ENCODE results near the gene RBMY1D. TPM values are rescaled to one million over a fixed set of nuclear protein-coding genes. Genes with fewer than 3 reads are reported as not detected.
"Not testable (repeated sequence)": the region's sequence is repeated elsewhere in the genome, so short reads cannot be mapped to it uniquely, and the experiment has no call there.

RBMY1D gene
- total RNA-seq, result not detected

DNA sequence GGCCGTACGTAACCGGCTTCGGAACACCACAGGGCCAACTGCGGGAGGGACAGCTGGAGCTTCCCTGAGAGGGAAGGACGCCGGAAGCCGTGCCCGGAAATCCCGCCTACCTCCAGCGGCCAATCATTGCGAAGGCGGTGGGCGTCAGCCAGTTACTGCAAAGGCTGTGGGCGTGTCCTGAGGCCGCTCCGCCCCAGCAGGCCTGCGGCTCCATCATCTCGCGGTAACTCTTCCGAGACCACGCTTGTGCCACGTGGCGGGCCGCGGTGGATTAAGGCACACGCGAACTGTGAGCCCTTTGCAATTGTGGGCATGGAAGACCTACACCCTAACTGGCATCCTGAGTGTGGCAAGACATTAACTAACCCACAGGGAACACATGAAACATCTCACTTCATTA, at the start of gene RBMY1D:
RBMY1D (minus strand) TSS at position 101 of the 400 bp plus-strand sequence. CDS start 2,013 bp downstream, outside the sequence.
- H3K9me3 Mint-ChIP-seq; H3K36me3 Mint-ChIP-seq (ENCODE audit: low read depth); DNase-seq; H3K4me1 Mint-ChIP-seq; H3K4me3 Mint-ChIP-seq; H3K27ac Mint-ChIP-seq; H3K27me3 Mint-ChIP-seq; POLR2A ChIA-PET; CTCF ChIA-PET: not testable (repeated sequence)

DNA sequence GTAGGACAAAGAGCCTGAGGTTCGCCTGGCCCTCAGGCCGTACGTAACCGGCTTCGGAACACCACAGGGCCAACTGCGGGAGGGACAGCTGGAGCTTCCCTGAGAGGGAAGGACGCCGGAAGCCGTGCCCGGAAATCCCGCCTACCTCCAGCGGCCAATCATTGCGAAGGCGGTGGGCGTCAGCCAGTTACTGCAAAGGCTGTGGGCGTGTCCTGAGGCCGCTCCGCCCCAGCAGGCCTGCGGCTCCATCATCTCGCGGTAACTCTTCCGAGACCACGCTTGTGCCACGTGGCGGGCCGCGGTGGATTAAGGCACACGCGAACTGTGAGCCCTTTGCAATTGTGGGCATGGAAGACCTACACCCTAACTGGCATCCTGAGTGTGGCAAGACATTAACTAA, 23.6 kb upstream of the RBMY1D start, which contains the start of gene RBMY1E:
RBMY1E (minus strand) TSS at position 101 of the 400 bp plus-strand sequence. CDS start 1,978 bp downstream, outside the sequence.
- H3K4me3 Mint-ChIP-seq; H3K36me3 Mint-ChIP-seq (ENCODE audit: low read depth); H3K27ac Mint-ChIP-seq; H3K4me1 Mint-ChIP-seq; DNase-seq; CTCF ChIA-PET; H3K9me3 Mint-ChIP-seq; H3K27me3 Mint-ChIP-seq; POLR2A ChIA-PET: not testable (repeated sequence)

DNA sequence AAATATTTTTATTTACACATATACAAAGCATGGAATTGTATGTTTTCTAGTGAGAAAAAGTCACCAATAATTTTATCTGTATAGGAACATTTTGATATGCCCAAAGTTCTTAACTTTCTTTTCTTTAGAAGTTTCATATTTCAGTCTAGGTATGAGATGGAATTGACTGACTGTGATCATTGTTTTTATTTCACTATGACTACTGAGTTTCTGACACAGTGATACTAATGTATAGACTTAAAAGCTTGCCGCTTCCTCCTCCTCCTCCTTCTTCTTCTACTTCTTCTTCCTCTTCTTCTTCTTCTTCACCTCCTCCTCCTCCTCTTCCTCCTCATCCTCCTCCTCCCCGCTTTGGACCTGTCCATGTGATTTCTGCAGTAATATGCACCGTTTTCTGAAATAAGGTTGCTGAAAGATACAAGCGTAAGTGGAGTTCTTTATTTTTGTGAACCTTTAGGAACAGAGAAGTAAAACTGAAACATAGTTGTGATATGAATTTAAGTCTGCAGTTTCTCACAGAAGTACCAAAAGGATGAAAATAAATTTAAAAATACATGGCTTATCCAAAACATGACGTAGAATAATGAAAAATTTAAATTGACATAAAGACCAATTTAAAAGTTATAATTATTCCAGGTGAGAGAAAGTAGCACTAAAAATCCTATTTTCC, 24.8 kb downstream of the RBMY1D start:
- CTCF ChIA-PET, POLR2A ChIA-PET, H3K4me3 Mint-ChIP-seq: not testable (repeated sequence)

DNA sequence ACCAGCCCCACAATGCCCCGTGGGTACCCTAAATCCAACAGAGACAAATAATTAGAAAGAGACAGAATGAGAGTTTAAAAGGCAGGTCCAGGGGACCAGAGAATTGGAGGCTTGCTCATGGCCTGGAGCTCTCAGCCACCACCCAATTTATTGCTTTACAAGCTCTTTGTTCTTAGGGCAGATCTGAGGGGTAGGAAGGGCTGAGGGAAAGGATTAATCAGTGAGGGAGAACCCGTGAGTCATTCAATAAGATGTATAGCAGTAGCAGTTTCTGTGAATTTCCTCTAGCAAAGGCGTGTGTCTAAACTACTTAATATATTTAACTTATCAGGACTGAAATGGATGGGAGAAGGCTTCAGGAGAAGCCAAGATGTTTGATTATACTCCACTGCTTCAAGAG, 48.8 kb downstream of the RBMY1D start:
- Mint-ChIP-seq H3K4me1 (no peaks in the 10 kb centered on the region), H3K27me3 (no peaks in the 10 kb centered on the region), H3K36me3 (ENCODE audit: low read depth) (no peaks in the 10 kb centered on the region), H3K27ac (no peak overlapping the region), H3K9me3 (no peaks in the 10 kb centered on the region), H3K4me3 (no peak overlapping the region)
- no peak for DNase-seq
- POLR2A ChIA-PET, result no interaction called here
- CTCF ChIA-PET, result no interaction called here

More for the DNA sequence above, 24.8 kb downstream of the RBMY1D start:
- not testable (repeated sequence) for H3K36me3 Mint-ChIP-seq (ENCODE audit: low read depth); H3K27ac Mint-ChIP-seq; H3K9me3 Mint-ChIP-seq; DNase-seq; H3K27me3 Mint-ChIP-seq; H3K4me1 Mint-ChIP-seq

DNA sequence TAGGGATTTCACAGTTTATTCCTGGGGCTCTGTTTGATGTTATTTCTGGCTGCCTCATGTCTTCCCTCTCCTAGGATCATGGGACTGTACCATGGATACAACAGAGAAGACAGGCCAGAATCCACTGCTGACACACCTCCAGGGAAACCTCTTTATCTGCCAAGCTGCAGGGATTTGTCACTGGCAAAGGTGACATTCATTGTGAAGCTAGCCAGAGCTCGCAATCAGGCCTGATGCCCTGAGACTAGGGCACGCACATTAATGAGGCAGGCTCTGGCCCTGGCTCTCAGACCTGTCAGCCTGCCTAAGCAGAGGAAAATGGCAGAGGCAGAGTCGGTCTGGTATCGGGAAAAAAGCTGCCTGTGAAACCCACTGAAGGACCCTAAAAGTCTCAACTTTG, 52.2 kb downstream of the RBMY1D start:
- CTCF ChIA-PET, result no interaction called here
- Mint-ChIP-seq H3K27me3 (no peaks in the 10 kb centered on the region), H3K4me1 (no peaks in the 10 kb centered on the region), H3K36me3 (ENCODE audit: low read depth) (no peaks in the 10 kb centered on the region), H3K9me3 (no peaks in the 10 kb centered on the region), H3K27ac (no peak overlapping the region), H3K4me3 (no peak overlapping the region)
- DNase-seq, result no peak
- POLR2A ChIA-PET, result no interaction called here

DNA sequence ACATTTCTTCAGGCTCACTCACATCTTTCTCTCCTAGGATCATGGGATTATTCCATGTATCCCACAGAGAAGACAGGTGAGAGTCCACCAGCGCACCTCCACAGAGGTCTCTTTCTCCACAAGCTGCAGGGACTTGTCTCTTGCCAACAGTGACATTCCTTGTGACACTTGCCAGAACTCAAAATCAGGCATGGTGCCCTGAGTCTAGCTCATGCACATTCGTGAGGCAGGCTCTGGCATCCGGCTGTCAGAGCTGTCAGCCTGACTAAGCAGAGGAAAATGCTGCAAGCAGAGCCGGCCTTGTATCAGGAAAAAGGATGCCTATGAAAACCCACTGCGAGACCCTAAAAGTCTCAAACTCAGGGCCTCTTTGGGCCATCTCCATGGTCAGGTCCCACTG, 54.8 kb downstream of the RBMY1D start:
- no peaks in the 10 kb centered on the region for H3K27me3 Mint-ChIP-seq
- H3K27ac Mint-ChIP-seq, result no peak overlapping the region
- H3K36me3 Mint-ChIP-seq (ENCODE audit: low read depth), result no peaks in the 10 kb centered on the region
- no peak for DNase-seq
- no peaks in the 10 kb centered on the region for H3K9me3 Mint-ChIP-seq
- no peaks in the 10 kb centered on the region for H3K4me1 Mint-ChIP-seq
- H3K4me3 Mint-ChIP-seq, result no peak overlapping the region
- CTCF ChIA-PET, result no interaction called here
- POLR2A ChIA-PET, result no interaction called here

DNA sequence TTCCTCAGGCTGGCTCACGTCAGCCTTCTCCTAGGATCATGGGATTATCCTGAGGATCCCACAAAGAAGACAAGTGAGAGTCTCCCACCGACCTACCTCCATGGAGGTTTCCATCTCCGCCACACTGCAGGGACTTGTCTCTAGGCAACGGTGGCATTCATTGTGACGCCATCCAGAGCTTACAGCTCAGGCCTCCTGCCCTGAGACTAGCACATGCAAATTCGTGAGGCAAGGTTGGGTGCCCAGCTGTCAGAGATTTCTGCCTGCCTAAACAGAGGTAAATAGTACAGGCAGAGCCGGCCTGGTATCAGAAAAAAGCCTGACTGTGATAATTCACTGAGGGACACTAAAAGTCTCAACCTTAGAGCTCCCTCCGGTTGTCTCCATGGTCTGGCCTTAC, 58.0 kb downstream of the RBMY1D start:
- CTCF ChIA-PET, result no interaction called here
- Mint-ChIP-seq H3K27me3 (no peaks in the 10 kb centered on the region), H3K36me3 (ENCODE audit: low read depth) (no peaks in the 10 kb centered on the region), H3K4me3 (no peak overlapping the region), H3K9me3 (no peaks in the 10 kb centered on the region), H3K4me1 (no peaks in the 10 kb centered on the region), H3K27ac (no peak overlapping the region)
- no peak for DNase-seq
- POLR2A ChIA-PET, result no interaction called here

DNA sequence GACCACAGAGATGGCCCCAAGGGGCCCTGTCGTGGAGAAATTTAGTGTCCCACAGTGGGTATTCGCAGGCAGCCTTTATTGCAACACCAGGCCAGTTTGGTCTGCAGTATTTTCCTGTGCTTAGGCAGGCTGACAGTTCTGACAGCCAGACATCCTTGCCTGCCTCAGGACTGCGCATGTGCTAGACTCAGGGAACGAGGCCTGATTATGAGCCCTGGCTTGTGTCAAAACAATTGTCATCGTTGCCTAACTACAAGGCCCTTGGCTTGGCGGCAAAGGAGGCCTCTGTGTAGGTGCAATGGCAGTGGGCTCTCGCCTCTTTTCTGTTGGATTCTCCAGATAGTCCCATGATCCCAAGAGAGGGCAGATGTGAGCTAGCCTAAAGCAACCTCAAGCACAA, 59.3 kb downstream of the RBMY1D start:
- Mint-ChIP-seq H3K36me3 (ENCODE audit: low read depth) (no peaks in the 10 kb centered on the region), H3K4me3 (no peak overlapping the region)
- POLR2A ChIA-PET, result no interaction called here

More for the DNA sequence above, 59.3 kb downstream of the RBMY1D start:
- DNase-seq, result no peak
- Mint-ChIP-seq H3K4me1 (no peaks in the 10 kb centered on the region), H3K9me3 (no peaks in the 10 kb centered on the region), H3K27me3 (no peaks in the 10 kb centered on the region), H3K27ac (no peak overlapping the region)
- CTCF ChIA-PET, result no interaction called here

Other genes with a start within 250 kb of the RBMY1D start
- gene RBMY1E, start 23.5 kb upstream of the RBMY1D start, total RNA-seq, result not detected